HS-27A (cell line): ENCODE measurements around the gene BABAM2.

Experiments
- DNase-seq: peaks from one replicate; pipeline ENCODE4 v3.0.0-alpha.2; 2012; ENCODE audit warnings: low read depth, missing footprints

Gene BABAM2

GRCh38 chr2:28163627-28164279 lies 273.2 kb downstream of the BABAM2 start:
- no peak for DNase-seq

GRCh38 chr2:28164280-28164801 lies 273.8 kb downstream of the BABAM2 start:
- no peak for DNase-seq

GRCh38 chr2:28165087-28165635 lies 274.6 kb downstream of the BABAM2 start:
- no peak for DNase-seq

GRCh38 chr2:28166956-28167355 lies 276.4 kb downstream of the BABAM2 start:
- DNase-seq = no peak

- DNase-seq = no peak
Observed at GRCh38 chr2:28168376-28168775, 277.8 kb downstream of the BABAM2 start.

GRCh38 chr2:28169492-28169891 lies 279.0 kb downstream of the BABAM2 start:
- no peak for DNase-seq

- DNase-seq = no peak
Observed at GRCh38 chr2:28172114-28172898, 281.8 kb downstream of the BABAM2 start.

- no peak for DNase-seq
Observed at GRCh38 chr2:28173377-28173776, 282.8 kb downstream of the BABAM2 start.

- DNase-seq = no peak
Observed at GRCh38 chr2:28174211-28174610, 283.7 kb downstream of the BABAM2 start.

GRCh38 chr2:28175028-28175427 lies 284.5 kb downstream of the BABAM2 start:
- DNase-seq = no peak

- no peak for DNase-seq
Observed at GRCh38 chr2:28178946-28179345, 288.4 kb downstream of the BABAM2 start.

GRCh38 chr2:28181801-28182200 lies 291.3 kb downstream of the BABAM2 start:
- no peak for DNase-seq

- no peak for DNase-seq
Observed at GRCh38 chr2:28182348-28182747, 291.8 kb downstream of the BABAM2 start.

GRCh38 chr2:28185153-28185552 lies 294.6 kb downstream of the BABAM2 start:
- no peak for DNase-seq

GRCh38 chr2:28185891-28186290 lies 295.4 kb downstream of the BABAM2 start:
- DNase-seq = no peak

- DNase-seq = no peak
Observed at GRCh38 chr2:28187186-28187585, 296.7 kb downstream of the BABAM2 start.

GRCh38 chr2:28188436-28188835 lies 297.9 kb downstream of the BABAM2 start:
- DNase-seq = no peak

- no peak for DNase-seq
Observed at GRCh38 chr2:28193630-28194403, 303.3 kb downstream of the BABAM2 start.

- DNase-seq = no peak
Observed at GRCh38 chr2:28199995-28200679, 309.6 kb downstream of the BABAM2 start.

GRCh38 chr2:28201671-28202180 lies 311.2 kb downstream of the BABAM2 start:
- no peak for DNase-seq

- DNase-seq = no peak
Observed at GRCh38 chr2:28202719-28203118, 312.2 kb downstream of the BABAM2 start.
